NOMO-1 treated with DMSO at 0.1 percent for 48 hours (cell line): Measurements from ENCODE around the gene MTUS2.

Experiments
- DNase-seq: peaks from one replicate; lab custom pipeline; 2025; ENCODE audit not compliant: unreplicated experiment; lab: John Stamatoyannopoulos, UW

MTUS2 gene

DNA sequence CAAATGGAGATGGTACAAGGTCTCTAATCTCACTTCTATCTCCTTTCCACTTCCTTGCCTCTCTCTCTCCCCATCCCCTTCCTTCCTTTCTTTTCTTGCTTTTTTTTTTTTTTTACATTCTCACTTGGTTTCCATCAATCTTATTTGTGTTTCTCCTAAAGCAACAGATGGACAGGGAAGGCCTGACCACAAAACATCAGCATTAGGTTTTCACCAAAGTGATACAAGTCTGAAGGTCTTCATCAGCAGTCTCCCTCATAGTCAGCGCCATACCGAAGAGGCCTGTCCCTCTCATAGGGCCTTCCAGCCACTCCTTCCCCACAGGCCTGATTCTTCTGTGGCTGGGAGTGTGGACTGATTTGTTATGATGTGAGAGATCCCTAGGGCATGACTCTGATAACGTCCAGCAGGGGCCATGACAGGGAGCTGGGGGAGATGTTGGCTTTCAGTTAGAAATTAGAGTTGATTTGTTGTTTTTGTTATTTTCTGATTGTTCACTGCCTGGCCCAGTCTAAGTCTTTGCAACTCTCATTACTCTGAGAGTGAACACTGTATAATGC is 616.7 kb downstream of the MTUS2 start:
- no peak for DNase-seq

DNA sequence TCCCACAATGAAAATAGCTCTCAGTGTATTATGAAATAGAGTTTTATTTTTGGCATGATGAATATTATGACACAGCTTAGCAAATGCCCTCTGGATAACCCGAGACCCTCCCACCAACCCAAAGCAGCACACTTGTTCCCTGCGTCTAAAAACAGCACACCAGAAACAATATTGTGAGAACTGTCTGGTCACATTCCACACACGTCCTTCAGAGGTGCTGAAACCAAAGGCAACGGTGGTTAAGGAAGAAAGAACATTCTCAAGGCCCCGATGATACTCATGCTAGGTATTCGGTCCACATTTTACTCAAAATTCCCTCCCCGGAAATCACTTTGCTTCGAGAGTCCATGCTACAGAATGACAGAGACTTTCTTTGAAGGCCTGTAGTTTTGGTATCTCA is 618.6 kb downstream of the MTUS2 start:
- DNase-seq = peak; percentile 6

DNA sequence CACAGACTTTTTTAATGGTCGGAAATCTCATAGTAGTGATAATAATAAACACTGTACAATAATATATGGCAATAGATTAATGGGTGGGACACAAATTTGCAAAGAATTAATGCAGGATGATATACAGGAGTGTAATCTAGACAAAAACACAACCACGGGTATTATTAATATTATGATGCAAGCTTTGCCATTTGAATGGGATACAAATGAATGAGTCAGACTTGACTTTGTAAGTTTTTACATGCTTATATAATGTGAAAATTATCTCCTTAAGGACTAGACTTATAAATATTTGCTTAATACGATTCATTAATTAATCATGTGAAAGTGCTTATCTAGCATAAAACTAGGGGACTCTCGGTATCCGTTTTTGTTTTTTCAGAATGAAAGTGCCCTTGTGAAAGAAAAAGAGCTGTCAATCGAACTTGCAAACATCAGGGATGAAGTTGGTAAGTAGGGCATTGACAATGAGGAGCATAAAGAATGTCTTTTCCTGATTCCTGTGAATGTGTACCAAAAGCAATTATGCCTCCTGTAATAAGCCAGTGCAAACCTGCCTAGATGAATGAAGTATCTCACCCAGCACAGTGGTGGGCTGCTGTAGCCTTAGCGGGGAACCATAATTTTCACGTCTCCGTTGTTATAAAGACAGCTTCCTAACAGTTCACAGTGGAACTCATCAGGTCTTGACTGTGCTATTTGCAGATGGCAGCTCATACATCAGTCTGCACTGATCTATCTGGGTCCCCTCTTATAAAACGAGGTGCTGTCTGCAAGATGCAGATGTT is 619.7 kb downstream of the MTUS2 start:
- DNase-seq = no peak

DNA sequence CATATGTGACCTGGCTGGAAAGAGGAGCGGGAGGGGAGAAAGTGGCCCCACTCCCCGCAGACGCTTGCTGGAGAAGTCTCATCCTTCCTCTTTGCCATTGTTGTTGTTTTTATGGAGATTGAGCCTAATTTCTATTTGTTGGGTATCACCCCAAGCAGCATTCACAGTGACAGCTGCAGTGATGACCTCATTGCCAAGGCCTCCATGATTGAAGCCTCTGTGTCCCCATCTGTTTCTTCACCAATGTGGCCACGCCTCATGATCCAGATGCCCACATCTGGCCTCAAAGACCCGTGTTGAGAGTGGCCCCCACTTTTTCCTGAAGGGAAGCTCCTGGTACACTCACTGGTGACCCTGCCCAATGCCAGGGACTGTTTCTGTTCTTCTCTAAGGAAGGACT is 621.2 kb downstream of the MTUS2 start:
- DNase-seq = no peak

DNA sequence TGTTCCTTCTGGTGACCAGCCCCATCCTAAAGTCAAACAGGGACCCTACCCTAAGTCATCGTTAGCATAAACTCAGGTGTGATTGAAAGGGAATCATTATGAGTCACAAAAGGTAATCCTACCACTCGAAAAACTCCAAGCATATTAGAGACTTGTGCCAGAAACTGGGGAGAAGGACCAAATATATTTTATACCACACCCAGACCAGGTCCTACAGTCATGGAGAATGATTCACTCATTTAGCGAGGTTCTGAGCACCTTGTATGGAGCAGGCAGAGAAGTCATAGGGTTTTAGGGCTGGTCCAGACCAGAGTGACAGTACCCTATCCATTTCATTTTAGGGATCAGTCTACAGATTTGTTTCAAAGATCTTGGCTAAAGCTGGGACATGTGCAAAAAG is 625.9 kb downstream of the MTUS2 start:
- no peak for DNase-seq

DNA sequence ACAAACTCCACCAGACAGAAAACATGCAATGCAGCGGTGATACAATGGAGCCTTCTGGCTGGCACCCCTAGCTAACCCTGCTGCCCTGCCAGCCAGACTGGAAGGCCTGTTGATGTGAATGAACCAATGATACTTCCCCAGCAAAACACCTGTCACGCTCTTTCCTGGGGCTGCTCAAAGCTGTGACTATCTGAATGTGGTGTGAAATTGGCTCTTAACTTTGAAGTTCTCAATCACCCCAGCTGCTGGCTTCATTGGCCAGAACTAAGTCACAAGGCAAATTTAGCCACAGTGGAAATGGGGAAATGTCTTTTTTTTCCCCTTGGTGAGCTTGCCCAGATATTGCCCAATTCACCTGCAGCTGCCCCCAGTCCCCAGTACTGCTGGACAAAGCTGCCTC is 628.0 kb downstream of the MTUS2 start:
- peak; percentile 82 for DNase-seq

DNA sequence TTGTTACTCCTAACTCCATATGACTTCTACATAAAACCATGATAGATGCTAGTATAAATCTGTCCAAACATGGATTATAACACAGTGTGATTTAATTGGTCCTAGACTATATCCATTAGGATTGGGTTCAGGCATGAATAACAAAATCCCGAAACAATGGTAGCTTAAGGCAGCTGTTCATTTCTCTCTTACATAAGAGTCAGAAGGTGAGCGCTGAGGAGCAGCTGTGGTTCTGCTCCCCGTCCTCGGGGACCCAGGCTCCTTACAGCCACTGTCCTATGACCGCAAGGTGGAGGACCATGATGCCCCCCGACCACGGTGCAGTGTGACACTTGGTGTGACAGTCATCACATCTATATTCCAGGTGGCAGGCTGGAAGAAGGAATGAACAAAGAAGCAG is 629.6 kb downstream of the MTUS2 start:
- DNase-seq = no peak

DNA sequence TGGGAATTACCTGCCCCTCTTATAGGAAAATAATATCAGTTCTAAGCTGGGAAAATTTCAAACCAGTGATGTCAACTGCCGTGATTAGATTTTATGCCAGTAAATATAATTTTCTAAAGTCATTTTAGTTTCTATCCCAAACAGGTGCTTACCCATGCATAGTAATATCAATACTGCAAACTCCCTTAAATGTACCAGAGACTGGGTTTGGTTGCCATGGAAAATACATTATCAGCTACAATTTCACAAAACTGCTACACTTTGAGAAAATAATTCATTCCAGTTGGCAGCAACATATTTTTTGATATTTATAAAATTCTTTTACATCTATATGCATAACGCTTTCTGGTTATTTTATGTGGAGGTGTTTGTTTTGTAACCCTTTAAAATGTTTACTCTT is 631.8 kb downstream of the MTUS2 start:
- DNase-seq = no peak

DNA sequence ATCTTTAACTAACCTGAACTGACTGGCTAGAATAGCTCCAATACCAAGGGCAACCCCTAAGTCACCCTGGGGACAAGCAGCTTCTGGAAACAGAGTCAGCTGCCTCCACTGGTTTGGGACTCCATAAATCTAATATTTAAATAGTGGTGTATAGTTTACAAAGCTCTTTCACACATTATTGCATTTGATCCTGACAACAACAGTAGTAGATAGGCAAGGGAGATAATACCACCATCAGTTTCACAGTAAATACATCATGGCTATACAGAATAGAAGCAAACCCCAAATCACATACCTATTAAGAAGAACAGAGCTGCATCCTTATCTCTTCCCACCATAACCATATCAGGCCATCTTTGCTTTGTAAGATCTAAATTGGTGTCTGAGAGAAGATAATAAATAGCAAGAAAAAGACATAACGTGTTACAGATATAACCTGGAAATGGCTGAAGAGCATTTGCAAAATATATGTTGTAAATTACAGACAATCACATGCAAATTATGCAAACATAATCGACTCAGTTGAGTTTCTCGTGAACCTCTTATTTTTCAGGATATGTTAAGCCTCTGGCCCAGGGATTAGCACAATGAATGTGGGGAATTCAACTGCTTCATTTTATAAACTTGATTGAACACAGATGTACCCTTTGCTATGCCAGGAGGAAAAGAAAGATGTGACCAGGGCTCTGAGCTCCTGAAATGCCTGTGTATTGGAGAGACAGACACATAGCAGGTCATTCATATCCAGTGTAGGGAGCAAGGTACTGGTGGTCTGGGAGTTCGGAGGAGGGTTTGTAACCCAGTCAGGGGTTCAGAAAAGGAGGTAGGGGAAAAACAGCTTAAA is 632.9 kb downstream of the MTUS2 start:
- no peak for DNase-seq

DNA sequence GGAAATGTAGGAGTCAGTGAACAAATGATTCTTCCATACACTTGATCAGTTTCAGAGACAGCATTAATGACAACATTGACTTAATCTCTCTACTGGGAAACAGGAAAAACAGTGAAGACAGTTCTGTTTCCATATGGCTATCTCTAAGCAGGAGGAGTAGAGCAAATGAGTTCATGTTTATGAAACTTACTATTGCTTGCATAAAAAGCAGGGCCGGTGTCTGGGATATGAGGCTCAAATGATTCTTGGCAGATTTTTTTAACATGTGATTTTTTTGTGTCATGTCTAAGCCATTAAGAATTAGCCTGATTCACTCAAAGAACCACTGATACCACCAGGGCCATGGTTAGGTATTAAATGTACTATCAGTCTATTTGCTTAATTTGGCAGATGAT is 633.5 kb downstream of the MTUS2 start:
- DNase-seq = no peak

DNA sequence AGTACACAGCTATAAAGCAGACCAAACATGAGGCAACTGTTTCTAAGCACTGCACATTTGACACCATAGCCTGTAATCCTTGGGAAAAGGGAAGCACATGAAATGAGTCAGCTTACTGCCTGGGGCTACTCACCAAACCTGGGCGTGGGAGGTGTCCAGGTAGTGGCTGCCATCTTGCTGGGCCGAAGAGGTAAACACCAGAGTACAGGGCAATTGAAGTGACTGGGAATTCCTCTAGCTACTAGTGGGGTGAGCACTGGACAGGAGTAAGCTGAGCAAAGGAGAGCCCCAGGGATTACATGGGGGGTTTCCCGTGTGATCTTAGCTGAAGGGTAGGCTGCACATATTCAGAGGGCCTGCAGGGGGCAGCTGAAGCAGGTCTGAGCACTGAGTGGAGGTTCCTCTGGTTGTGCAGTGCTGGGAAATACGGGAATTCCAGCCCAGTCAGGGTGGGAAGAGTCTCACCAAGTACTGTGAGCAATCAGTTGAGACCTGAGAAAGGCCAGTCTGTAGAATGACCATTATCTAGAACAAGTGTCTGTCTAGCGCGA is 634.9 kb downstream of the MTUS2 start:
- DNase-seq = peak; percentile 19

DNA sequence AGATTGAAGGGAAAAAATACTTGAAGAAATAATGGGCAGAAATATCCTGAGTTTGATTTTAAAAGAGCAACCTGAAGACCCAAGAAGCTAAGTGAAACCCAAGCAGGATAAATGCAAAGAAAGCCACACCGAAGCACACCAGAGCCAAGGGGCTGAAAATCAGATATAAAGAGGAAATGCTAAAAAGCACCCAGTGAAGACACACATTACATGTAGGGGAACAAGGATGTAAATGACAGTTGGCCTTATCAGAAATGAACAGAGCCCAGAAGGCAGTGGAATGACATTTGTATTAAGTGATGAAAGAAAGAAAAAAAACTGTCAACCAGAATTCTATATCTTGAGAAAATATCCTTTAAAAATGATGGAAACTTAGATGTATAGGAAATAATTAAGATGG is 636.3 kb downstream of the MTUS2 start:
- DNase-seq = no peak

DNA sequence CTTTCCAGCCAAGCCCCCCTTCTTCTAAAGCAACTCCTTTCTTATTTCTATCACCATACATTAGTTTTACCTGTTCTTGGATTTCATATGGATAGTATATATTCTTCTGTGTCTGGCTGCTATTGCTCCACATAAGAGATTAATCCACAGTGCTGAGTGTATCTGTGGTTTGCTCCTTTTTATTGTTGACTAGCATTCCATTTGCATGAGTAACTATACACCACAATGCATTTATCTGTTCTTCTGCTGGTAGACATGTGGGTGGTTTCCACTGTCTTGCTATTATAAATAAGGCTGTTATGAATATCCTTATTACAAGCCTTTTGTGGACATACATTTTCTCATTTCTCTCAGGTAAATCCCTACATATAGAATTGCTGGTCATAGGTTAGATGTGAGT is 637.2 kb downstream of the MTUS2 start:
- DNase-seq = no peak

DNA sequence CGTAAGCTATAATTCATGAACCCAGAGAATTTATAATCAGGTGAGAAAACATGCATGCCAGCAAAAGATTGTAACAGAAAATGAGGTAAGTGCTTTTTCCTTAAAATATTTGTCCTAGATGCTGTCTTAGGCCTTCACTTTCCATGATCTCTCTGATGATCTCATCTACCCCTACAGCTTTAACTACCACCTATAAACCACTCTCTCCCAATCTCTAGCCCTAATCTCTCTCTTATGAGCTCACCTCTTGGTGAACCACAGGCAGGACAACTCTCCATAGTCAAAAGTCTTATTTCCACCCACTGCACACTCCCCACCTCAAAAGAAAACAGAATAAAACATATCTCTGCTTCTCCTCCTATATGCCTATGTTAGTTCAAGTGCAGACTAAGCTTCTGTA is 638.3 kb downstream of the MTUS2 start:
- DNase-seq = no peak

DNA sequence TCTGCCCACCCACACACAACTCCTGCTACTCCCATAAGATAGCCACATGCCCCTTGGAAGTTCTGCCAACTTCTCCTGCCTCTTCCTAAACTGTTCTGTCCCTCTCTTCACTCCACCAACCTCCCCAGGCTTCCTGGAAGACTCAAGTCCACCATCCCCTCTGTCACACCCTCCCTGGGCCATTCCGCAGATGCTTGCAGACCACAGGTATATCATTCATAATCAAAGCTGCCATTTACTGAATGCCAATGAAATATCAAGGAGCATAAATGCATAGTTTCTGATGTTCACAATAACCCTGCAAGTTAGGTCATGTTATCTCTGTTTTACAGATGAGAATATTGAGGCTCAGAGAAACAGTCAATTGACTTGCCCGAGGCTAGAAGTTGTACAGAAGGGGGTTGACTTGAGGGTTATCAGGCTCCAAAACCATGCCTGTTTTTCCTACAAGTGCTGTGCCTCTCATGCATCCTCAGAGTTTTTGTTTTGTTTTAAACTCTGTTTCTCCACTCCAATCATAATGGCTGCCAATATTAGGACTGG is 639.7 kb downstream of the MTUS2 start:
- DNase-seq = no peak

DNA sequence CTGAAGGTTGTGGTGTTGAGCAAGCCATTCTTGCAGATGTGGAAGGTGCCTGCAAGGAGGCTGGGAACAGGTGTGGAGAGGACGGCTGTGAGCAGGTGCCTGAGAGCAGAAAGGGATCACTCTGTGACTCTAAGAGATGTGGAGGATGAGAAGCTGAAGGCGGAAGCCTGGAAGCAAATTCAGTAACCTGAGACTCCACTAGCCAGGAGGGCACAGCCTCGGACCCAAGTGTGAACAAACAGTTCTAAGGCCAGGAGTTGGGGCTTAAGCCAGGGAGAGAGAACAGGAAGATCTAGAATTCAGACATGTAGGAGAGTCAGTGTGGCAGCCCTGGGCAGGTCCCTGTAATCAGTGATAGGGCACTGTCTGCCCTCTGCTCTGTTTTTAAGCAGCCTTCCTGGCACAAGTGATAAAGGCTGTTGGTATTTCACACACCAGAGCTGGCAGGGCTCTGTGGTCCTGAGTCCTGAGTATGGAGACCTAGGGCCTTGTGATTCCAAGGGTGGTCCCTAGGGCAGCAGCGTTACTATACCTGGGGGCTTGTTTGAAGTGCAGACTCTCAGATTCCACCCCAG is 644.1 kb downstream of the MTUS2 start:
- DNase-seq = no peak

DNA sequence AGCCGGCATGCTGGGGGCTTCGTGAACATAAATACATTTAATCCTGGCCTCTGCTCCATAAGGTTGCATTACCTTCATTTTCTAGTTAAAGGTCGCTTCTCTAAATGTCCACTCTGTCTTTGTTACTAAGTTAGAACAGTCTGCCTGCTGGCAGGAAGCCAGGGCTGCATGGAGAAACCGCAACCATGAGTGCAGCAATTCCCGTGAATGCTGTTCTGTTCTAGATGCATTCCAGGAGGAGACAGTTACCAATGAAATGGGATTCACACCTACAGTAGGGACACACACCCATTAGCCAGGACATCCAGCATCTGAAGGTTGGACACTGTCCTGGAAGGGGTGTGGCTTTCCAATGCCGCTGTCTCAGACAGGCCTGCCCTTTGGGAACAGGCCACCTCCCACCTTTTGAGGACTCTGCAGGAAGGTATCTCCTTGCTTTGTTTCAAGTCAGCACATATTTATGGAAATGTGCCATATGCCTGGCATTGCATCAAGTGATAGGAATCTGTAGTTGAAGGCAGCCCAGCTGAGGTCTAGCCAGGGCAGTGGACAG is 645.7 kb downstream of the MTUS2 start:
- no peak for DNase-seq

DNA sequence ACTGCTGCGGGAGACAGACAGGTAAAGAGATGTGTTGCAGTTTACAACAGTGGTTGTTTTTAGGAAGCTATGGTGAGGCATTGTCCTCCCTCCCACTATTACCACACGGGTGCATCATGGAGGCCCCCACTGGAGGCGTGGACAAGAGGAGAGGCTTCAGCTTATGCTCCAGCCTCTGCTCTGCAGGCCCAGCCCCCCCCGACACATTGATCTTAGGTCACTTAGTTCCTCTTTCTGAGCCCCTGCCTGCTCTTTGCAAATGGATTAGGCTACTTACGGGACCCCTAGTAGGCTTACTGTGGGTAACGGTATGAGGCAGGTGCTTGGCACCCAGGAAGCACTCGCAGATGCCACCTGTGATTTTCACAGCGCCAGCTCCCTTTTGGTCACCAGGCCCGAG is 651.4 kb downstream of the MTUS2 start:
- DNase-seq = peak; percentile 90

DNA sequence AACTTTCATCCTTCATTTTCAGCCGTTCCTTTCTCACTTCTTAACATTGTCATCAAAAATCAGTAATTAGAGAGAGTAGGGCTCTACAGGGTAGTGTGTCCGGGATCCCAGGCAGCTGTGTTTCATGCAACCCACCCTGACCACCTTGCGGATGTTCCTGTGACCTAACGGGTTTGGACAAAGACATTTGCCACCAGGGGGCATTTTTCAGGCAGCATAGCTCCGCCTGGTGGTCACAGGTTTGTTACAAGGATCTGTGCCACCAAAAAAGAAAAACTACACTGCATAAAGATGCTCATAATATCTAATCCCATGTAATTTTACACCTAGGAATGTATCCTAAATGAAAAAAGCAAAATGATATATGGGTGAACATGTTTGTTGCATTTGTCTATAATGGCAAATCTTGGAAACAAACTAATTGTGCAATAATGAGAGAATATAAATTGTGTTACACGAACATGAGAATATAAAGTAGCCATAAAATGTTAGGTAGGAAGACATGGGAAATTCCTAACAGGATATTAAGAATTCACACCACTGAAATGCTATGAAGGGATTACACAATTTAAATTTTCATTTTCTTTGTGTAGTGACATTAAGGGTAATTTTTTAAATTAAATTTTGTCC is 652.3 kb downstream of the MTUS2 start:
- DNase-seq = peak; percentile 66

DNA sequence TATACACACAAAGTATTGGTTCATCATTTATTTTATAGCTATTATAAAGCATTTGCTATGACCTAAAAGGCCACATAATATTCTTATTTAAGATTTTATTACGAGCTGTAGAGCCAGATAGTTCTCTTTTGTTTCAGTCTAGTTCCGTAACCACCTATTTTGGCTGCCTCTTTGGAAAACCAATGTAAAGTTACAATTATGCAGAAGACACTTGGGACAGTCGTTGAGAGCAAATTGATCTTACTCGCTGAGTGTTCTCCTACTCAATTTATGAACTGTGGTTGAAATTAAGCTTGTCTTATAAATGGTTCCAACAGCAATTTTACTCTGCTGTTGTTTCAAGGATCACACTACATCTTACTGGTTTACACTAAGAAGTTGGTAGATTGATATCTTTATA is 653.0 kb downstream of the MTUS2 start:
- no peak for DNase-seq
